Calu3 (cell line): Measurements from ENCODE around the gene CHST8. TPM values are rescaled to one million over a fixed set of nuclear protein-coding genes. Genes with fewer than 3 reads are reported as not detected.
A peak's percentile ranks its signal among the peaks of the same experiment; 100 is the strongest.

ENCODE experiments used
- BruUV-seq: library from RNA; stranded (reverse); fragments of 400-500 nt; replicated peaks from 2 replicates; lab custom pipeline; 2021; lab: Mats Ljungman, UMichigan
- CTCF ChIA-PET: fragments of 300-600 bp; sonication (Branson Sonifier 250); formaldehyde crosslinking; loops from one replicate; lab custom pipeline; 2022; ENCODE audit warnings: antibody characterized with exemption; lab: Charles Lee
- DNase-seq: peaks from one replicate; pipeline ENCODE4 v3.0.0; 2022
- H3K27ac Mint-ChIP-seq: one replicate; pipeline ENCODE4 v1.8.0; 2022; ENCODE audit warnings: mixed read lengths; ENCODE audit not compliant: unreplicated experiment
- H3K27me3 Mint-ChIP-seq: one replicate; pipeline ENCODE4 v1.8.0; 2022; ENCODE audit warnings: mixed read lengths; ENCODE audit not compliant: unreplicated experiment
- H3K36me3 Mint-ChIP-seq: one replicate; pipeline ENCODE4 v1.8.0; 2022; ENCODE audit warnings: mild to moderate bottlenecking, moderate library complexity, mixed read lengths; ENCODE audit not compliant: insufficient read depth, unreplicated experiment
- H3K4me1 Mint-ChIP-seq: one replicate; pipeline ENCODE4 v1.8.0; 2022; ENCODE audit warnings: mild to moderate bottlenecking, low read depth, mixed read lengths; ENCODE audit not compliant: unreplicated experiment
- H3K4me3 Mint-ChIP-seq: one replicate; pipeline ENCODE4 v1.8.0; 2022; ENCODE audit warnings: mild to moderate bottlenecking, low read depth, moderate library complexity, mixed read lengths; ENCODE audit not compliant: unreplicated experiment
- H3K9me3 Mint-ChIP-seq: one replicate; pipeline ENCODE4 v1.8.0; 2022; ENCODE audit warnings: low read depth, mixed read lengths; ENCODE audit not compliant: unreplicated experiment
- CTCF ChIP-seq: fragments of 200-600 bp; IDR thresholded peaks from one replicate; pipeline ENCODE4 v1.8.0; 2022; ENCODE audit warnings: antibody characterized with exemption; ENCODE audit not compliant: unreplicated experiment
- intact Hi-C: fragments of 100-400 bp; cut with micrococcal nuclease; formaldehyde crosslinking; loops from one replicate; pipeline ENCODE4 v1.10.0; 2022; ENCODE audit not compliant: unreplicated experiment
- total RNA-seq: library from RNA; stranded (reverse); gene quantifications from 2 replicates; pipeline ENCODE4 v1.2.3, GENCODE V29; 2022

Gene CHST8
- total RNA-seq, 1 experiment from 2014 or later = not detected

GRCh38 chr19:33766623-33767022 is 144.9 kb downstream of the CHST8 start:
- H3K4me3 Mint-ChIP-seq = no peak overlapping the region
- H3K36me3 Mint-ChIP-seq = no peaks in the 10 kb centered on the region
- H3K9me3 Mint-ChIP-seq = no peaks in the 10 kb centered on the region
- H3K27ac Mint-ChIP-seq = no peak overlapping the region
- no peaks in the 10 kb centered on the region for H3K4me1 Mint-ChIP-seq
- no peak for TF ChIP-seq CTCF
- no TSS peak for BruUV-seq
- intact Hi-C loops = no loop called here
- CTCF ChIA-PET = interaction anchor here (0.9 to 5.7 kb wide), 3 partner anchors 9 to 337 kb away, joined by 4 to 49 read pairs (median 5); no protein-coding TSS in a partner anchor
- peaks cover 95% of the 10 kb centered on the region for H3K27me3 Mint-ChIP-seq
- no peak for DNase-seq

- no peaks in the 10 kb centered on the region for H3K9me3 Mint-ChIP-seq
- no peak overlapping the region for H3K27ac Mint-ChIP-seq
- no peaks in the 10 kb centered on the region for H3K4me1 Mint-ChIP-seq
- CTCF ChIA-PET = interaction anchor here (0.7 to 5.7 kb wide), 5 partner anchors 10 to 352 kb away, joined by 3 to 49 read pairs (median 3); no protein-coding TSS in a partner anchor
- peaks cover 82% of the 10 kb centered on the region for H3K27me3 Mint-ChIP-seq
- BruUV-seq = no TSS peak
- peak; percentile 23 for TF ChIP-seq CTCF
- H3K4me3 Mint-ChIP-seq = no peak overlapping the region
- peak; percentile 52 for DNase-seq
- no peaks in the 10 kb centered on the region for H3K36me3 Mint-ChIP-seq
- intact Hi-C loops = no loop called here
Observed at GRCh38 chr19:33767898-33768413, 146.2 kb downstream of the CHST8 start.

- no peak for TF ChIP-seq CTCF
- intact Hi-C loops = no loop called here
- Mint-ChIP-seq H3K9me3 (no peaks in the 10 kb centered on the region), H3K27me3 (peaks cover 81% of the 10 kb centered on the region), H3K4me3 (no peak overlapping the region), H3K27ac (no peak overlapping the region), H3K36me3 (no peaks in the 10 kb centered on the region), H3K4me1 (no peaks in the 10 kb centered on the region)
- no peak for DNase-seq
- CTCF ChIA-PET = interaction anchor here (0.6 to 5.7 kb wide), 4 partner anchors 9 to 339 kb away, joined by 3 to 49 read pairs (median 4); no protein-coding TSS in a partner anchor
- BruUV-seq = no TSS peak
Observed at GRCh38 chr19:33769208-33769607, 147.5 kb downstream of the CHST8 start.

DNA sequence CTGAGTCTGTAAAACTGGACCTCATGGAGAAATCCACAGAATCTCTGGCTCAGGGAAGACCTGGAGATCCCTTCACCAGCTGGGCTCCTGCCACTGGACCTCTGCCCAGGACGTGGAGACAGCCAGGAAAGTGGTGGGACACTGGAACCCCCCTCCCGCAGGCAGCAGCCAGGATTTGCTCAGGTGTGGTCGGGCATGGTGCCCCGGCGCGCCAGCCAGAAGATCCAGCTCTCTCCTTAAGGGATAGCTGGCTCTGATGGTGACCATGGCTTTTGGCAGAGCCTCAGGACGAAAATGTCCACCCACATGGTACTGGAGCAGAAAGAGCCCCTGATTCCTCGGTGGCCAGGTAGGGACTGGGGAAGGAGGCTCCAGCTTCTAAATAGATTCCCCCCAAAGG is 148.4 kb downstream of the CHST8 start:
- no TSS peak for BruUV-seq
- Mint-ChIP-seq H3K4me3 (no peak overlapping the region), H3K27ac (no peak overlapping the region), H3K36me3 (no peaks in the 10 kb centered on the region), H3K4me1 (no peaks in the 10 kb centered on the region), H3K9me3 (no peaks in the 10 kb centered on the region), H3K27me3 (peaks cover 81% of the 10 kb centered on the region)
- no peak for DNase-seq
- TF ChIP-seq CTCF = no peak
- CTCF ChIA-PET = interaction anchor here (0.7 to 5.7 kb wide), 4 partner anchors 272 to 657 kb away, joined by 3 to 49 read pairs (median 4); no protein-coding TSS in a partner anchor
- intact Hi-C loops = loop anchor here (5.0 kb wide), 1 partner anchor 528 kb away; no protein-coding TSS in a partner anchor
